GM12878 (cell line): ENCODE measurements around the gene CCDC24.

Experiments used
- MYC ChIP-seq: IDR thresholded peaks from 2 replicates; pipeline ENCODE4 v1.6.1; 2011; ENCODE audit warnings: mild to moderate bottlenecking, low read length, moderate library complexity, inconsistent platforms; ENCODE audit not compliant: insufficient read depth, insufficient replicate concordance, insufficient read length, severe bottlenecking
- TF ChIP-seq, protein P1 (sequence below), 3 experiments: IDR thresholded peaks in 2 of 3; conservative IDR thresholded peaks in 1 of 3; 2 replicates each; pipeline ENCODE4 v1.5.1; 2011; ENCODE audit warnings: low read depth in 3 of 3, low read length in 3 of 3, mild to moderate bottlenecking in 3 of 3, control low read depth in 2 of 3, moderate library complexity in 2 of 3, inconsistent platforms in 1 of 3, mixed read lengths in 1 of 3; ENCODE audit not compliant: control insufficient read depth in 2 of 3, insufficient read depth in 1 of 3; ENCODE audit errors: extremely low read depth in 1 of 3

DNA sequence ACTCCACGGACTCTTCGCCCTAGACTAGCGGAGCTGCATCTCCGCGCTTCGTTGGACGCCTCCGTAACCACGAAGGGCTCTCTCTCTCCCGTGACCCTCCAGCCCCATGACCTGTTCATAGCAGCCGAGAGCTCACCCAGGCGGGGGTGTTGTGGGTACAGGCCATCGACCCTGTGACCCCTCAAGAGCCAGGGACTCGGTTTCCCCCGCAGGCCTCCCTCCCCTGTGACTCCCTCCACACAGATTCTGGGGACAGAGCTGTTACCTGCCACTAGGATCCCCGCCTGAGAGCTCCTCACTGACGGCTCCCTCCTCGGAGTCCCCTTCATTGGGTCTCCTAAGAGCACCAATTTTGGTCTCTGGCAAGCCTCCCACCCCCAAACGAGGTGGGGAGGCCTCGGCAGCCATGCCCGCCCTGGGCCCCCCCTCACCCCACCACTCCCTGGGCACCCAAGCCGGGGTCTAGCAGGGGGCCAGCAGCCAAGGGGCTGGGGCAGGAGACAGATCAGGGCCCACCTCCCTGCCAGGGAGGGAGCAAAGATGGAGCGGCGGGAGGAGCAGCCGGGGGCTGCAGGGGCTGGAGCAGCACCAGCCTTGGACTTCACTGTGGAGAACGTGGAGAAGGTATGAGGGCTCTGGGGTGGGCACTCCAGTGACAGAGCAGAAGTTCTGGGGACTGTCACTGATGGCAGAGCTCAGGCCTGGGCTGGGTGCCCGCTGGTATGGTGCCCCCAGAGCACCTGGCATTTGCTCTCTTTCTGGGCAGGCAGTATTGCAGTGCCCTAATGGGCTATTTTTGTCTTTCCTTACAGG lies 44.1 kb upstream of the CCDC24 start:
- no peak for TF ChIP-seq MYC
- TF ChIP-seq, protein P1, sequence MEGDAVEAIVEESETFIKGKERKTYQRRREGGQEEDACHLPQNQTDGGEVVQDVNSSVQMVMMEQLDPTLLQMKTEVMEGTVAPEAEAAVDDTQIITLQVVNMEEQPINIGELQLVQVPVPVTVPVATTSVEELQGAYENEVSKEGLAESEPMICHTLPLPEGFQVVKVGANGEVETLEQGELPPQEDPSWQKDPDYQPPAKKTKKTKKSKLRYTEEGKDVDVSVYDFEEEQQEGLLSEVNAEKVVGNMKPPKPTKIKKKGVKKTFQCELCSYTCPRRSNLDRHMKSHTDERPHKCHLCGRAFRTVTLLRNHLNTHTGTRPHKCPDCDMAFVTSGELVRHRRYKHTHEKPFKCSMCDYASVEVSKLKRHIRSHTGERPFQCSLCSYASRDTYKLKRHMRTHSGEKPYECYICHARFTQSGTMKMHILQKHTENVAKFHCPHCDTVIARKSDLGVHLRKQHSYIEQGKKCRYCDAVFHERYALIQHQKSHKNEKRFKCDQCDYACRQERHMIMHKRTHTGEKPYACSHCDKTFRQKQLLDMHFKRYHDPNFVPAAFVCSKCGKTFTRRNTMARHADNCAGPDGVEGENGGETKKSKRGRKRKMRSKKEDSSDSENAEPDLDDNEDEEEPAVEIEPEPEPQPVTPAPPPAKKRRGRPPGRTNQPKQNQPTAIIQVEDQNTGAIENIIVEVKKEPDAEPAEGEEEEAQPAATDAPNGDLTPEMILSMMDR (IDR thresholded peaks at IDR 0.05 in 2 of 3, conservative IDR thresholded peaks at IDR 0.05 in 1 of 3; ENCODE audit: control insufficient read depth in 2 of 3, extremely low read depth in 1 of 3, insufficient read depth in 1 of 3, low read depth in 3 of 3, low read length in 3 of 3) = no peak
